GM21381 (cell line): Measurements from ENCODE around the gene RALBP1.
A peak's percentile ranks its signal among the peaks of the same experiment; 100 is the strongest.
"Not testable (repeated sequence)": the region's sequence is repeated elsewhere in the genome, so short reads cannot be mapped to it uniquely, and the experiment has no call there.

Experiments used
- ATAC-seq: cut with Tn5 transposase; IDR thresholded peaks from one replicate; pipeline ENCODE4 v1.9.1; 2021; ENCODE audit warnings: mild to moderate bottlenecking, moderate library complexity; ENCODE audit not compliant: unreplicated experiment

Gene RALBP1

DNA sequence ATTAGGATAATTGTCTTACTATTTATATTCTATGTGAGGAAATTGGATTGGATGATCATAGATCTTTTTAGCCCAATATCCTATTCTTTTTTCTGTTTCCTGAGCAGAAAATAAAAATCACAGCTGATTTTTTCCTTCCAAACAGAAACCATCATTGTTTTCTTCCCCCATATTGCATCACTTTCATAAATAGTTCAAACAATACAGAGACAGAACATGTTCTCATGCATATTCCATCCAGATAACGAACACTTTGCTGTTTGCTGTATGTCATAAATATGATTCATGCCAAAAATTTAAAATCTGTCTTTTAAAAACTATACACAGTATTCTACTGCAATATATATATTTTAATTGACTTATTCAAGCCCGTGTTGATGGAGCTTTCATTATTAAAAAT, 22.0 kb upstream of the RALBP1 start:
- no peak for ATAC-seq

DNA sequence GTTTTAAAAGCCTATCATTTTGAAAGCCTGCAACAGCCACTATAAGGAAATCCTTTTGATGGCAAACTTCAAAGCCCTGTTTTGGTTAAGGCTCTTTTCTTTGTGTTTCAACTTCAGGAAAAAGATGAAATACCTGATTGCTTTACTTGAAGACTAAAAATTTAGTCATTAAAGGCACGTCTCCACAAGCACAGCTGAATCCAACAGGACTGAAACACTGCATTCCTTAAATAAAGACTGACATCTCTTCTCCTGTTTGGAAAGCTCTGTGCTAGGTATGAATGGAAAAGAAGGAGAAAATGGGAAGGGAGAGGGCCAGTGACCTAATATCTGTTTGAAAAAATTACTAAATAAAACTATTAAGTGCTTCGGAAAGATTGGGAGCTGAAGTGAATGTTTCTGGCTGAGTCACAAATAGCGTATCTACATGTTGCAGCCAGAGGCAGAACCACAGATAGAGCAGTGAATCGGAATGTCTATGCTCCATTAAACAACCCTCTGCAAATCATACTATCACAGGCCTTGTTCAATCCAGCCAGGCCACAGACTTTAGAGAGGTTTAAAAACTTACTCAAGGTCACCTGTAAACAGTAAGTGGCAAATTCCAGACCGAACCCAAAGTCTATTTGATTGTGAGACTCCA, 21.1 kb upstream of the RALBP1 start:
- ATAC-seq, result no peak

DNA sequence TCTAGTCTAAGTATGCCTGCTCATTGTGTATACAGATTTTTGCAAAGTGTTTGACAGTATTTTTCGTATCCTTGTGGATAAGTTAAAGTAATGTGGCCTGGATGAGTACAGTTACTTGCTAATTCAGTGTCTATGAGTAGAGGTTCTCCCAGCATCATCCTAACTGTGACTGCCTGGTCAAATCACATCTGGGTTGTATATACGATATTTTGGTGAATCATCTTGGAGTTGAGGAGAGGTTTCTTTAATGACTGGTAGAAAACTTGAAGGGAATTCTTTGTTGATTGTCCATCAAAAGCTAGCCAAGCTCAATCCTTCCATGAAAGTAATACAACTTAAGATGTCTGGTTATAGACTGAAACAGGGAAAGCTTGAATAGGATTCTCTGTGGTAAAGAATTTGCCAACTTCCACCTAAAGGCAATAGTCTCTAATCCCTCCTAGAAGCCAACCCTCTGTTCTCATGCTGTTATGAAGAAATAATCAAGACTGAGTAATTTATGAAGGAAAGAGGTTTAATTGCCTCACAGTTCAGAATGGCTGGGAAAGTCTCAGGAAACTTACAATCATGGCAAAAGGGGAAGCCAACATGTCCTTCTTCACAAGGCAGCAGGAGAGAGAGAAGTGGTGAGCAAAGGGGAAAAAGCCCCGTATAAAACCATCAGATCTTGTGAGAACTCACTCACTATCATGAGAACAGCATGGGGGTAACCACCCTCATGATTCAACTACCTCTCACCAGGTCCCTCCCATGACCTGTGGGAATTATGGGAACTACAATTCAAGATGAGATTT, 19.4 kb upstream of the RALBP1 start:
- no peak for ATAC-seq

DNA sequence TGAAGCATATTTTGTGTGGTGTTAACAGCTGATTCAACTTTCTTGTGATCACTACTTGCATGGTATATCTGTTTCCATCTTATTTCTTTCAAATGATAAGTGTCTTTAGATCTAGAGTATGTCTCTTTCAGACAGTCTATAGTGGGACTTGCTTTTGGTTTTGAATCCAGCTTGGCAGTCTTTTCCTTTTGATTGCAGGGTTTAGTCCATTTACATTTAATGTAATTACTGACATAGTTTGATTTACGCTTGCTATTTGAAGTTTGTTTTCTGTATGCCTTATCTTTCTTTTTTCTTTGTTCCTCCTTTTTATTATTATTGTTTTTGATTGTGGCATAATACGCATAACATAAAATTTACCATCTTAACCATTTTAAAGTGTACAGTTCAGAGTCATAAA, 9.2 kb upstream of the RALBP1 start:
- ATAC-seq, result no peak

DNA sequence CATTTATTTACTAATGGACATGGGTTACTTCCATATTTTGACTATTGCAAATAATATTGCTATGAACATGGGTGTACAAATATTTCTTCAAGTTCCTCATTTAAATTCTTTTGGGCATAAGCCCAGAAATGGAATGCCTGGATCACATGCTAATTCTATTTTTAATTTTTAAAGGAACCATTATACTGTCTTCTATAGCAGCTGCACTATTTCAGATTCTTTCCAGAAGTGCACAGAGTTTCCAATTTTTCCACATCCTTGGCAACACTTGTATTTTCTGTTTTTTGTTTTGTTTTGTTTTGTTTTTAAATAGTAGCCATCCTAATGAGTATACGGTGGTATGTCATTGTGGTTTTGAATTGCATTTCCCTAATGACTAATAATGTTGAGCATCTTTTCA, 8.5 kb upstream of the RALBP1 start:
- no peak for ATAC-seq

DNA sequence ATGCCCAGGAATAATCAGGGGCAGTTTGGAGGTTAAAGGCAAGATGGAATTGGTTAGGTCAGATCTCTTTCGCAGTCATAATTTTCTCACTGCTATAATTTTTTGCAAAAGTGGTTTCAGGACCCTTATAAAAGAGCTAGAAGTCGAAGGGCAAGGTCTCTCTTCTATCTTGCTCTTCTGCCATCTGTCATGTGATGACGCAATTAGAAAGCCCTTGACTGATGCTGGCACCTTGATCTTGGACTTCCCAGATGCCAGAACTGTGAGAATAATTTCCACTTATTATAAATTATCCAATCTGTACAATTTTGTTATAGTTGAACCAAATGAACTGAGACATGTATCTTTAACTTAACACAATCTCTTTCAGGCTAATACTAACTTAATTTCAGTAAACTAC, 6.3 kb upstream of the RALBP1 start:
- no peak for ATAC-seq

DNA sequence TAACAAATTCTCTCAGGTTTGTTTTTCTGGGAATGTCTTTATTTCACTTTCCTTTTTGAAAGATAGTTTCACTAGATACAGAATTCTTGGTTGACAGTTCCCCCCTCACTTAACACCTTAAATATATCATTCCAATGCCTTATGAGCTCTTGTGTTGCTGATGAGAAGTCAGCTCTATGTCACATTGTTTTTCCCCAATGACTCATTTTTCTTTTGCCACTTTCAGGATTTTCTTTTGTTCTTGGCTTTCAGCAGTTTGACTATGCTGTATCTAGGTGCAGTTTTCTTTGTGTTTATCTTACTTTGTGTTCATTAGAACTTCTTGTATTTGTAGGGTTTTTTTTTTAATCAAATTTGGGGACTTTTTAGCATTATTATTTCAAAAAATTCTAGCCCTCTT, 5.6 kb upstream of the RALBP1 start:
- no peak for ATAC-seq

DNA sequence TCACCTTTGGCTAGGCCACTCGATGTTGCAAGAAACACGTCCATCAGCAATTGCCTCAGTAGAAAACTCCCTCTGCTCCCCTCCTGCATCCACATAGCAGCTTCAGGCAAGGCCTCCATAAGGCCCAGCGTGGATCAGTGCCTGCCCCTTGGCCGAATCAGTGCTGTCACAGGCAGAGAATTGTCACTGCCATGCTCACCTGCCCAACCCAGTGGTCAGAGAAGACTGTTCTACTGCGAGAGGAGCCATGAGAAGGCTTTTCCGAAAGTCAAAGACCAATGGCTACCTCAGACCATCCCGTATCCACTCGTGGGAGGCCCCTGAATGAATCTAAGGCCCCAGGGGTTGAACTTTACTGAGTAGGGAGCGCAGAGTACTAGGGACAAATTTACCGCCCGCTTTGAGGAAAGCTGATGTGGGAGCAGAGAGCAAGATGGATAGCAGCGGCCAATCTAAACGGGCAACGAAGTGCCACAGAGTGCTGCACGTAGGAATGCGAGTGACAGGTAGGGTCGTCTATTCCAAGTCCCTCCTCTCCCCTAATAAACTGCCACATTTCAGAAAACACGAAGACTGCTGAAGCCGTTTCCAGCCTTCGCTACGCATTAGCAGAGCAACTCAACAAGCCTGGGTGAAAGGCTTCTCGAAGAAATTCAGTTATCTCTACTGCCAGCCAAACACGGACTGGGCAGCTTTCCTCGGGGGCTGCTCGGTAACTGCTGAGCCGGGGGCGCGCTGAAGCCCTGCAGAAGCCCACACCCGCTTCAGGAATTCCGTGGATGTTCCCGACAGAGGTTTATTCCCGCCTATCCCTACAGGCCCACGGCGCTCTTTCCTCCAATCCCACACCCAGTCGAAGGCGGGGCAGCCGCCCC, 968 bp upstream of the RALBP1 start:
- no peak for ATAC-seq

DNA sequence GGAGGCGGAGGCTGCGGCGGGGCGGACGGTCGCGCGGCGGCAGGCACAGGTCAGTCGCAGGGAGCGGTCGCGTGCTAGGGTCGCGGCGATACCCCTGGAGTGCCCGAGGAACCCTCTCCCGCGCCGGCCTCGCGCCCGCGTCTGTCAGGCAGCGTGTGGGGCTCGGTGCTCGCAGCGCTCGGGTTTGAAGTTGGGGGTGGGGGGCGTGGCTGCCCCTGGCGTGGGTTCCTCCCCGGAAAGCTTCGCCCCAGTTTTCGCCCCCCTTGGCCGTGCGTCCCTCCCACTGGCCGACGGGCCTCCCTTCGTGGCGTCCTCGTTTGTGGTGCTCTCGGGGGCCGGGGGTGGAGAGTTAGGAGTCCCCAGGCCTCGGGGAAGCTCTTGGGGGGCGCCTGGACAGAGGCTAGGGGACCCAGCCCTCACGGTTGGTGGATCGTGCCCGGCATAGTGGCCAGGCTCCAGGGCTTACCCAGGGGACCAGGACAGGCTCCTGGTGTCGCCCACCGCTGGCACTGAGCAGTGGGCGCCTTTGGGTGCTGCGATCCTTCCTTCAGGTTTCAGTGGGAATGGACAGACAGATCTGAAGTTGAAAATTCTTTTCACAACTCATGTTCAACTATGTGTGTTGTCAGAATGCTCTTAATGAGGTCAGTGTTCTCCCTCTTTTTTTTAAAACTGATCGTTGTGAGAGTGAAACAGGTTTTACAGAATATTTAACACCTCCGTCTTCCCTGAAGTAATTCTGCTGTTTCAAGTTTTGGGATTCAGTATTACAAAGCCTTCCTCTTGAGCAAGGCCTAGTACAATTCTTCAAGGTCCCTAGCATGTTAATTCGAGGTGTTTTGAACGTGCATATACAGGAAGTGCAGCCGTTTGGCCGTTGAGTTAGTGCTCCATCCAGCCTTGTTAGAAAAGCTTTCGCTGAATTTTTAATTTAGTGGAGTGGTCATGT, 604 bp downstream of the RALBP1 start:
- no peak for ATAC-seq

DNA sequence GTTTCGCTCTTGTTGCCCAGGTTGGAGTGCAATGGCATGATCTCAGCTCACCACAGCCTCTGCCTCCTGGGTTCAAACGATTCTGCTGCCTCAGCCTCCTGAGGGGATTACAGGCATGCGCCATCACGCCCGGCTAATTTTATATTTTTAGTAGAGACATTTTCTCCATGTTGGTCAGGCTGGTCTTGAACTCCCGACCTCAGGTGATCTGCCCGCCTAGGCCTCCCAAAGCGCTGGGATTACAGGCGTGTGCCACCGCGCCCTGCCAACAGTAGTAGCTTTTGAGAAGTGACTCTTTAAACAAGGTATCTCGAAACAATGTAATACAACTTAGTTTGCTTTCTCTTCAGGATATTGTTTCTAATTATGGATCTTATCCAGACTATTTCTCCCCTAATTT, 1.6 kb downstream of the RALBP1 start:
- ATAC-seq, result not testable (repeated sequence)

DNA sequence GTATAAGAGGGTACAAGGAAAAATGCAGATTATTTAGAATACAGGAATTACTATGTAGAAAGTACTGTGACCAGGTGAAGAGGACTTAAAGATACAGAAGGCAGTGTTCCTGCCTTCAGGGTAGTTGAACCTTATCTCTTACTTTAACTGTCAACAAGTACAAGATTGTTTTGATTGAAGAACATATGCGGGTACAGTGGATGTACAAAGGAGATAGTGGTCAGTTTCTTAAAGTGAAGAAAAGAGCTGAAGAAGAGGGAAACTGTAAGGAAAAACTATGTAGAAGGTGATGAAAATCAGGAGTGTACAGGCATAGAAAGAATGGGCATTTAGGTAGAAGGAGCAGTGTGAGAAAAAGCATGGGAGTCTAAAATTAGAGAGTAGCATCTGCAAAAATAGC, 2.2 kb downstream of the RALBP1 start:
- no peak for ATAC-seq

DNA sequence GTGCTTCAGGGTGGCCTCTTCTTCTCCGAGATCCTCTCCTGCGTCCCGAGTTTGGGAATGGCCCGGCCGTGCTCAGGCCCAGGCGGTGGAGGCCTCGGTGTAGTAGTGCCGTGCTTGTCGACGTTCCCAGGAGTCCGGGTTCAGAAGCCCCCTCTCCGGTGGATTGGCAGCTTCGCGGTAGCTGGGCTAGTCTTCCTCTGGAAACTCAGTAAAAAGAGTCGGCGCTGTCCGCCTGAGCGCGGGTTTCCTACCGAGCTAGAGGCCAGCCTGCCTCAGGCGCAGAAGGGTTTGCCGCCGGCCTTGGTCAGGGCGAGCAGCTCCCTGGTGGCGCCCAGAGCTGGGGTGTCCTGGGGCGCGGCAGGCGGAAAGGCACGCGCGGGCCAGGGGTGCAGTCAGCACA, 3.2 kb downstream of the RALBP1 start:
- no peak for ATAC-seq

DNA sequence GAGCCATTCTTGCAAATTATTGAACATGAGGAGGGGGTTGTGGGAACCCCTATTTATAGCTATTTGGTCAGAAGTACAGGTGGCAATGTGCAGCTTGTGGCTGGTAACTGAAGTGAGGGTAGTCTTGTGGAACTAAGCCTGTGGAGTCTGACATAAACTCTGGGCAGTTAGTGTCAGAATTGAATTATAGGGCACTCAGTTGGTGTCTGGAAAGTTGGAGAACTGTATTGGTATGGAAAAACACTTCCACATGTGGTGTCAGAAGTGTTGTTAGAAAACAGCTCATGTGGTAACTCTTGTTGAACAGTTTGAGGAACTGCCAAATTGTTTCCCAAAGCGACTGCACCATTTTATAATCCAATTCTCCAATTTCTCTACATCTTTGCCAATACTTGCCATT, 7.5 kb downstream of the RALBP1 start:
- no peak for ATAC-seq

DNA sequence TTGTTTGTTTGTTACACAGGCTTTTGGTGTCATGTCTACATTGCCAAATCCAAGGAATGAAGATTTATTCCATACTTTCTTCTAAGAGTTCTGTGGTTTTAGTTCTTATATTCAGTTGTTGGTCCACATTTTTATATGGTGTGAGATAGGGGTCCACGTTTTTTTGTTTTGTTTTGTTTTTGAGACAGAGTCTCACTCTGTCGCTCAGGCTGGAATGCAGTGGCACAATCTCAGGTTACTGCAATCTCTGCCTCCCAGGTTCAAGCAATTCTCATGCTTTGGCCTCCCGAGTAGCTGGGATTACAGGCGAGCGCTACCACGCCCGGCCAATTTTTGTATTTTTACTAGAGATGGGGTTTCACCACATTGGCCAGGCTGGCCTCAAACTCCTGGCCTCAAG, 8.2 kb downstream of the RALBP1 start:
- no peak for ATAC-seq

DNA sequence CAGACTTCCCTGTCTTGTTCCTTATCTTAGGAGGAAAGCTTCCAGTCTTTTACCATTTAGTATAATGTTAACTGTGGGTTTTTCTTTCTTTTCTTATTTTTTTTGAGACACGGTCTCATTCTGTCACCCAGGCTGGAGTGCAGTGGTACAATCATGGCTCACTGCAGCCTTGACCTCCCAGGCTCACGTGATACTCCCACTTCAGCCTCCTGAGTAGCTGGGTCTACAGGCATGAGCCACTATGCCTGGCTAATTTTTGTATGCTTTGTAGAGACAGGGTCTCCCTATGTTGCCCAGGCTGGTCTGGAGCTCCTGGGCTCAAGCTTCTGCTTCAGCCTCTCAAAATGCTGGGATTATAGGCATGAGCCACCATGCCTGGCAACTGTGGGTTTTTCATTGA, 9.5 kb downstream of the RALBP1 start:
- not testable (repeated sequence) for ATAC-seq

DNA sequence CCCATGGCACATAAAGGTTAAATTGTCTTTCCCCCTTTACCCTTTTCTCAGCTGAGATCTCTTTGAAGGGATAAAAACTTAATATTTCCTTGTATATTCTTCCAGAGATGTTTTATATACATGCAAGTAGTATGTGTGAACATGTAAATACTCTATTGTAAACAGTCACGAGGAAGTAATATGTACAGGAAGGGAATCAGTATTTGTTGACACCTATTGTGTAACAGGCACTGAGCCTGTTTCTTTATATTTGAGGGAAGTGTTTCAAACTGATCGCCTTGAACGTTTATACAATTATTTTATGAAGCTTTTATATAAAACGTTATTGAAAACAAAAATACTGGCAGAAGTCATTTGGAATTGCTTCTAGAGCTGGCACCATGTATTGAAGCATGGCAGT, 13.2 kb downstream of the RALBP1 start:
- ATAC-seq, result no peak

DNA sequence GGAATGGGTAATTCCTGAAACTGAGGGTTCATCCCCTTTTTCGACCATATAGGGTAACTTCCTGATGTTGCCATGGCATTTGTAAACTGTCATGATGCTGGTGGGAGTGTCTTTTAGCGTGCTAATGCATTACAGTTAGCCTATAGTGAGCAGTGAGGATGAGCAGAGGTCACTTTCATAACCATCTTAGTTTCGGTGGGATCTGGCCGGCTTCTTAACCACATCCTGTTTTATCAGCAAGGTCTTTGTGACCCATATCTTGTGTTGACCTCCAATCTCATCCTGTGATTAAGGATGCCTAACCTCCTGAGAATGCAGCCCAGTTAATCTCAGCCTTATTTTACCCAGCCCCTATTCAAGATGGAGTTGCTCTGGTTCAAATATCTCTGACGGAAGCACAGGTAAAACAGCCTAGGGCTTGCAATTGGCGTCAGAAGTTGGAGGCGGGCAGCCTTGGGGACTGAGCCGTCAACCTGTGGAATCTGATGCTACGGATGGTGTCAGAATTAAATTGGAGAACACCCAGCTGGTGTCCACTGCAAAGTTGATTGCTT, 19.5 kb downstream of the RALBP1 start:
- peak; percentile 90 for ATAC-seq

DNA sequence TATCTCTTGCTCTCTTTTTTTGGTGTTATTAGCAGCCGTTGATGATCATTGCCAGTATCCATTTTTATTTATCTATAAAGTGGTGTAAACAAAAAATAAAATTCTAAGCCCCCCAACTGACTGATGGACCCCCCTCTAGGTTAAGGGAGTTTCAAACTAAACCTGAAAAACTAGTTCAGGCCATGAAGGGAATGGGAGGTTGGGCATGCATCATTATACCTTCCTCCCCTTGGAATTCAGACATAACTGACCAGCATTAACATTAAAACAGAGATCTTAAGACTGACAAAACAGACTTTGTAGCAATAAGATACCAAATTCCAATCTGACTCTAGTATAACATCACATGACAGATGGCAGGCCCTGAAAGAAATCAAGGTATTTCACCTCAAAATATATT, 20.2 kb downstream of the RALBP1 start:
- ATAC-seq, result no peak

DNA sequence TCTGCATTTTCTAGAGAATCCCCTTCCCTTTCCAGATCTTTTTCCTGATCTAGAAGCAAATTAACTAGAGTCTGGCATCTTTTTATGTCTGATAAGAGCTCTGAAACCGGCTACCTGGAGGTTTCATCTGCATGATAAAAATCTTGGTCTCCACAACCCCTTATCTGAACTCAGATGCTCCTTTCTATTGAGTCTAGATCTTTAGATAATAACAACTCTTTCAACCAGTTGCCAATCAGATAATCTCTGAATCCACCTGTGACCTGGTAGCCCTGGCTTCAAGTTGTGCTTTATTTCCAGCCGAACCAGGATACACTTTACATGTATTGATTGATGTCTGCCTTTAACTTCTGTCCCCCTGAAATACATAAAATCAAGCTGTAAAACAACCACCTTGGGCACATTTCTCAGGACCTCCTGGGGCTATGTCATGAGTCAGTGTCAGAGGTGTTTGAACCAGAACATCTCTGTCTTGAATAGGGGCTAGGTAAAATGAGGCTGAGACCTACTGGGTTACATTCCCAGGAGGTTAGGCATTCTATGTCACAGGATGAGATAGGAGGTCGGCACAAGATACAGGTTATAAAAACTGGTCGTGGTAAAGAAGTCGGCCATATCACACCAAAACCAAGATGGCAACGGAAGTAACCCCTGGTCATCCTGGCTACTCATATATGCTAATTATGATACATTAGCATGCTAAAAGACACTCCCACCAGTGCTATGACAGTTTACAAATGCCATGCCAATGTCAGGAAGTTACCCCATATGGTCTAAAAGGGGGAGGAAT, 20.8 kb downstream of the RALBP1 start:
- no peak for ATAC-seq
